GM13977 (cell line): ENCODE data around the gene UIMC1.

ENCODE experiments used
- DNase-seq: peaks from one replicate; pipeline ENCODE4 v3.0.0; 2012; ENCODE audit warnings: low spot score
- in situ Hi-C: fragments of 300-500 bp; cut with MboI; formaldehyde crosslinking; loops from one replicate; pipeline ENCODE4 v1.12.0; 2022; ENCODE audit warnings: low sequenced_read_pairs, low pct_unique_long_range_greater_than_20kb, mixed read lengths, inconsistent platforms; ENCODE audit not compliant: unreplicated experiment
- TF ChIP-seq, protein P1 (sequence below): IDR thresholded peaks from 2 replicates; pipeline ENCODE4 v1.5.1; 2012; ENCODE audit warnings: mild to moderate bottlenecking, control low read depth; ENCODE audit not compliant: insufficient read depth; ENCODE audit errors: extremely low read depth, missing control alignments

The UIMC1 gene

DNA sequence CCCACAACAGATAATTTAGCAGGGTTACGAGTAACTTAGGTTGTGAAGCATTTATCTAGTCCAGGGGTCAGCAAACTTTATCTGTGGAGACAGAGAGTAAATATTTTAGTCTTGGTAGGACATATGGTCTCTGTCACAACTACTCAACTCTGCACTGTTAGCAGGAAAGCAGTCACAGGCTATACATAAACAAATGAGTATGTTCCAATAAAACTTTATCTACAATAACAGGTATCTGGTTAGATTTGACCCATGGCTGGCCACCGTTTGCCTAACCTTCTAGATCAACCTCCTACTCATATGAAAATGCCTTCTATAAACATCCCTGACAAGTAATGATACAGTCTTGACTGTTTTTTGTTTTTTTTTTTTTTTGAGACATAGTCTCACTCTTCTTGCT lies 94.5 kb downstream of the UIMC1 start:
- no peak for DNase-seq
- TF ChIP-seq, protein P1, sequence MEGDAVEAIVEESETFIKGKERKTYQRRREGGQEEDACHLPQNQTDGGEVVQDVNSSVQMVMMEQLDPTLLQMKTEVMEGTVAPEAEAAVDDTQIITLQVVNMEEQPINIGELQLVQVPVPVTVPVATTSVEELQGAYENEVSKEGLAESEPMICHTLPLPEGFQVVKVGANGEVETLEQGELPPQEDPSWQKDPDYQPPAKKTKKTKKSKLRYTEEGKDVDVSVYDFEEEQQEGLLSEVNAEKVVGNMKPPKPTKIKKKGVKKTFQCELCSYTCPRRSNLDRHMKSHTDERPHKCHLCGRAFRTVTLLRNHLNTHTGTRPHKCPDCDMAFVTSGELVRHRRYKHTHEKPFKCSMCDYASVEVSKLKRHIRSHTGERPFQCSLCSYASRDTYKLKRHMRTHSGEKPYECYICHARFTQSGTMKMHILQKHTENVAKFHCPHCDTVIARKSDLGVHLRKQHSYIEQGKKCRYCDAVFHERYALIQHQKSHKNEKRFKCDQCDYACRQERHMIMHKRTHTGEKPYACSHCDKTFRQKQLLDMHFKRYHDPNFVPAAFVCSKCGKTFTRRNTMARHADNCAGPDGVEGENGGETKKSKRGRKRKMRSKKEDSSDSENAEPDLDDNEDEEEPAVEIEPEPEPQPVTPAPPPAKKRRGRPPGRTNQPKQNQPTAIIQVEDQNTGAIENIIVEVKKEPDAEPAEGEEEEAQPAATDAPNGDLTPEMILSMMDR = no peak
- in situ Hi-C loops = no loop called here

DNA sequence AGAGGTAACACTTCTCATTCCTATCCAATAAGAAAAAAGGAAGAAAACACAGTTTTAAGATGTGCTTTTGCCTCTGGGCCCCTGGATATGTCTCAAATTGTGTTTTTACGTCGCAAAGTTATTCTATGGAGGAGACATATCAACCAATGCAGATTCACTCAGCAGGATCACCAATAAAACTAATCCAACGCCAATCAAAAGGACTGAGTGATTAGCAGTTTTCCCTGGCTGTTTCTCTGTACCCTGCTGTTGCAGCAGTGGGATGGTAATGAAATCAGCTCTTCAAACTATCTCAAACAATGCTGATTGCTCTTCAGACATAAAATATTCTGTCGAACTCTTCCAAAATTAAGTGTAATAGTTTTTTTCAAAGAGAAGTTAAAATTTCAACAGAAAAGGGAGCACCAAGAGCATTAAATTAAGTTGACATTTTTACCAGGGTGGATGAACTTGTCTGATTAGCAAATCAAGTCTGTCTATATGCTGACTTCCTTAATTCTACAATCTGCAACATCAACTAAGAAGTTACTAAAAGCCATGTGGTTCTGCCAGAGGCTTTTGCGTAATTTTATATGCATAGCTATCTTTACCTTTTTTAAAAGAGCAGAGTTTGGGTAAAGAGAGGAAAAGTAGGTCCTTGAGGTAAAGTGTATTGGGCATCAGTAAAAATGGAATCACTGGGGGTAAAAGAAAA lies 97.8 kb downstream of the UIMC1 start:
- TF ChIP-seq, protein P1 = no peak
- DNase-seq = no peak
- in situ Hi-C loops = no loop called here

DNA sequence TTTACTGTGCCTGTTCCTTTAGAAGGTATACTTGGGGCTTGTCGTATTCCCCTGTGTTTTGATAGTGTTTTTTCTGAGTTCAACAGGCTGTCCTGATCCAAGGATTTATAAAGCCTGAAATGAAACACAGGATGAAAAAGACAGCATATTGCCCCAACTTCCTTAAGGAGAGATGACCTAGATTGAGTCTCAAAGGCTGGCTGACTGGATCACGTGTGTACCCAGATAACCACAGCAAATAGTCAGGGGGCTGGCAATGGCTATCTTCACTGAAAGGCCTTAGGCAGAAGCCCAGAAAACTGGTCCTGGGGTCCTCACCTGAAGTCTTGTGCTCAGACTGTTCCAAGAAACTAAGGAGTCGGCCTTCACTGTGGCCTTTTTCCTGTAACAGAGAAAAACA lies 99.8 kb downstream of the UIMC1 start:
- TF ChIP-seq, protein P1 = no peak
- no peak for DNase-seq
- in situ Hi-C loops = no loop called here

DNA sequence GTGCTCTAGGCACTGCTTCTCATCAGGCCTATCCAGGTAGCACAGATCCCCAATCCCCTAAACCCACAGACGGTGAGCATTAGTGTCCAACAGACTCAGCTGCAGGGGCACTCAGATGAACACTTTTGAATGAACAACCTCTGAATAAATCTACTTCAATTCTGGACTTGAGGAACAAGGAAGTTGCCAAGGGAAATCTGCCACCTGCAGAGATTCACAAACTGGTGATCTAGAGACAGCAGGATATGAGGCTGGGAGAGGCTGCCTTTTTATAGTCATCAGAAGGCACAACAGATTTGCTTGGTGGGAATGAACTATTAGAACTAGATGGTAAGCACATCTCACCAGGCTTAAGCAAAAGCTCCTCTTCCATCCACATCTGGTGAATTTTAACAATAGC lies 100.5 kb downstream of the UIMC1 start:
- DNase-seq = no peak
- TF ChIP-seq, protein P1 = no peak
- in situ Hi-C loops = no loop called here

DNA sequence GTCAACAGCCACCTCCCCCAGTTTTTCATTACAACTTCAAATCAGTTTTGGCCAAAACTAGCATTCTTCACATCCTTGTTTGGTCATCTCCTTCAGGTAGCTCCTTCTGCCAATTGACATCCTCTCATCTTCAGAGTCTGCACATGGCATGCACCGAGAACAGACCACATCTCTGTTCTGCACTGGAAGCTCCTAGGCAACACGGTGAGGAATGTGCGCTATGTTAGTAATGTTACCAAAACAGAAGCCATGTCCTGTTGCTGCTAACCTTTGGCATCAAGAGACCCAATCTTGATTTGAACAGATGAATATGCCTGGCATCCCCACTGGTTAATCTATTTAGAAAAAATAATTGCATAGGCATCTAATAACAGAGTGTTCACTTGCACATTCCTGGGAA lies 102.3 kb downstream of the UIMC1 start:
- DNase-seq = no peak
- TF ChIP-seq, protein P1 = no peak
- in situ Hi-C loops = no loop called here

DNA sequence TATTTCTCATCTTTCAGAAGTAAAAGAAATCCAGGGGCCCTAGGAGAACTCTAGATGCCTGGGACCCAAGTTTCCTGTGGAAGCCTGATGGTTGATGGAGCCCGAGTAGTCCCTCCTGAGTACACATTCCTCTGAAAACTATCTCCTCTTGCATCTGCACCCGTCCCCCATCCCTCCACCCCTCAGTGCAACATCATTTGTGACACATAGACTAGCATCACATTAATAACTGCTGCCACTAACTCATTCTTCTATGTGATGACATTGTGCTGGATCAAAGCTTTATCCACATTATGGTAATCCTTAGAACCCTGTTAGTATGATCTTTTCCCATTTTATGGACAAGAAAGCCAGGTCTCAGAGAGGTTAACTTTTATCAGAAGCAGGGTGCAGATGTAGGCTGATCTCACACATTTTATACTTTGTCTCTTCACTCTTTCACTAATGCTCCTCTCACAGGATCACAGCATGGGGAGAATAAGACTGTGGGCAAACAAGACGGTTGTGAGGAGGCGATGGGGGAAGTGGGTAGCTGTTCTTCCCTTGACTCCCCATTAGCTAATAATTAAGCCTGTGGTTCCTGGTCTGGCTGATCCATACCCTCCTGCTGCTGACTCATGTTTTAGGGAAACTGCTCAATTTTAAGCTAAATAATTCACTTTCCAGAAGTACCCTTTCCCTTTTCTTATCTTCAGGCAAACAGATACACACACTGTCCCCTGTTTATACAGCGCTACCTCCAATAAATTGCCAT lies 103.5 kb downstream of the UIMC1 start:
- in situ Hi-C loops = no loop called here
- TF ChIP-seq, protein P1 = no peak
- no peak for DNase-seq
